ENCODE data around the gene ZNF761. TPM values are rescaled to one million over a fixed set of nuclear protein-coding genes. Genes with fewer than 3 reads are reported as not detected.
"Not testable (repeated sequence)": the region's sequence is repeated elsewhere in the genome, so short reads cannot be mapped to it uniquely, and the experiment has no call there.

Gene ZNF761
- total RNA-seq, 1 donor from 2014 or later: 3.5 TPM

DNA sequence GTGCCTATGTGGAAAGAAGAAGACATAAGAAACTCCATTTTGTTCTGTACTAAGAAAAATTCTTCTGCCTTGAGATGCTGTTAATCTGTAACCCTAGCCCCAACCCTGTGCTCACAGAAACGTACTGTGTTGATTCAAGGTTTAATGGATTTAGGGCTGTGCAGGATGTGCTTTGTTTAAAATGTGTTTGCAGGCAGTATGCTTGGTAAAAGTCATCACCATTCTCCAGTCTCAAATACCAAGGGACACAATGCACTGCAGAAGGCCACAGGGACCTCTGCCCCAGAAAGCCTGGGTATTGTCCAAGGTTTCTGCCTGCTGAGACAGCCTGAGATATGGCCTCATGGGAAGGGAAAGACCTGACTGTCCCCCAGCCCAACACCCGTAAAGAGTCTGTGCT, 12.0 kb downstream of the ZNF761 start:
- intact Hi-C loops (cut with DNase I); DNase-seq (ENCODE audit: low spot score): not testable (repeated sequence)

DNA sequence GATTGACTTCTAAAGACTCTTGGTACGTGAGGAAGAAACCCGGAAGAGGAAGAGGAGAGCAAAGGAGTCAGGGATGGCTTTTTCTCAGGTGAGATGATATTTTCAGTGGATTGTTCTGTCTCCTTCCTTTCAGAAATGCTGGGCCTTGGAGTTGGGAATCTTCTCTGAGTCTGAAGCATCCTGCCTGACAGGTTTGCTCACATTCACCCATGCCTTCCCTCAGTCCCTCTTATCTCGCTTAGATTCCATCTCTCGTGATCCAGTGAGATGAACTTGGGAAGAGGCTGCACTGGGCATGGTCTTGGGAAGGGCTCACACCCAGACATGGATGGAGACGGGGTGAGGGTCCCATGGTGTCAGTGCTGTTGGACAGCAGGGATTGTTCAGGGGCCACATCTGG, 15.4 kb downstream of the ZNF761 start:
- DNase-seq (ENCODE audit: low spot score); intact Hi-C loops (cut with DNase I): not testable (repeated sequence)

DNA sequence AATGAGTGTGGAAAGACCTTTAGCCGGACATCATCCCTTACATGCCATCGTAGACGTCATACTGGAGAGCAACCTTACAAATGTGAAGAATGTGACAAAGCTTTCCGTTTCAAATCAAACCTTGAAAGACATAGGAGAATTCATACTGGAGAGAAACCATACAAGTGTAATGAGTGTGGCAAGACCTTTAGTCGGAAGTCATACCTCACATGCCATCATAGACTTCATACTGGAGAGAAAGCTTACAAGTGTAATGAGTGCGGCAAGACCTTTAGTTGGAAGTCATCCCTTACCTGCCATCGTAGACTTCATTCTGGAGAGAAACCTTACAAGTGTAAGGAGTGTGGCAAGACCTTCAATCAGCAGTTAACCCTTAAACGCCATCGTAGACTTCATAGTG, 24.0 kb downstream of the ZNF761 start:
- DNase-seq (ENCODE audit: low spot score): no peak
- intact Hi-C loops (cut with DNase I): no loop called here

DNA sequence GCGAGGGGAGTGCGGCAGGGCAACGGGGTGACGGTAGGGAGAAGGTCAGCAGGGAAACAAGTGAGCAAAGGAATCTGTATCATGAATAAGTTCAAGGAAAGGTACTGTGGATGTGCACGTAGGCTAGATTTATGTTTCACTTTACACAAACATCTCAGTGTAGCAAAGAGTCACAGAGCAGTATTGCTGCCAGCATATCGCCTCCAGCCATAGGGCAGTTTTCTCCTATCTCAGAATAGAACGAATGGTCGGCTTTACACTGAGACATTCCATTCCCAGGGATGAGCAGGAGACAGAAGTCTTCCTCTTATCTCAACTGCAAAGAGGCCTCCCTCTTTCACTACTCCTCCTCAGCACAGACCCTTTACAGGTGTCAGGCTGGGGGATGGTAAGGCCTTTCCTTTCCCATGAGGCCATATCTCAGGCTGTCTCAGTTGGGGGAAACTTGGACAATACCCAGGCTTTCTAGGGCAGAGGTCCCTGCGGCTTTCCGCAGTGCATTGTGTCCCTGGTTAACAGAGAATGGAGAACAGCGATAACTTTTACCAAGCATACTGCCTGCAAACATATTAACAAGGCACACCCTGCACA, 28.4 kb downstream of the ZNF761 start:
- intact Hi-C loops (cut with DNase I): loop anchor here (10.0 kb wide), 1 partner anchor 265 kb away; the partner anchor contains the start of gene ZNF665
- DNase-seq (ENCODE audit: low spot score): not testable (repeated sequence)

DNA sequence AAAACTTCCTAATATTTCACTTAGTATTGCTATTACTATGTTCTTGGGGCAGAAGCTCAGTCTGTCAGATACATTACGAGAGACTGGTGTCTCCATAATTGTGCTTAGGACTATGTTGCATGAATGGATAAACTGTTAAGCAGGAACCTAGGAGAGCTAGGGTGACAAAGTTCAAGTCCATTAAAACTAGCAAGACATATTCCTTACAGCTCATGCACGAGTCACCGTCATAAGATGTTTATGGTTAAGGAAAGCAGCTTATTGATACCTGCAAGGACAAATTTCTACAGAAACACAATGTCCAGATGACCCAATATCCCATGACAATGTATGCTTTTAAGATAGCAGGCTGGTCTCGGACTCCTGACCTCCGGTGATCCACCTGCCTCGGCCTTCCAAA, 30.1 kb downstream of the ZNF761 start:
- intact Hi-C loops (cut with DNase I): loop anchor here (10.0 kb wide), 1 partner anchor 267 kb away; the partner anchor contains the start of gene ZNF665
- no peak for DNase-seq (ENCODE audit: low spot score)

DNA sequence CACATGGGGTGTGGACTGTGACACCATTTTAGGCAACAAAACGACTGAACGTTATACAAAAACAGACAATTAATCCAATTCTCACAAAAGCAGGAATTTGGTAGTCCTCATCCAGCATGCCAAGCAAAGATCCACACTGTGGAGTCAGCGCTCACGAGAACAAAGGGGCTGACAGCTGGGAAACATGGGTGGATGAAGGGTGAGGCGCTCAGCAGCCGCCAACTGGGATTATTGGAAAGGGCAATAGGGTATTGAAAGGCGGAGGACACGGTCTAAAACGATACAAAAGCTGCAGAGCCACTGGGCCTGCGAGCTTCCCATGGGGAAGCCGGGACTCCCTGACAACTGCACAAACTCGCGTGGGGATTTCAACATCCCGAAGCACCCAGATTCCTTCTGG, 31.1 kb downstream of the ZNF761 start:
- intact Hi-C loops (cut with DNase I): loop anchor here (10.0 kb wide), 1 partner anchor 268 kb away; the partner anchor contains the start of gene ZNF665
- DNase-seq (ENCODE audit: low spot score): no peak

DNA sequence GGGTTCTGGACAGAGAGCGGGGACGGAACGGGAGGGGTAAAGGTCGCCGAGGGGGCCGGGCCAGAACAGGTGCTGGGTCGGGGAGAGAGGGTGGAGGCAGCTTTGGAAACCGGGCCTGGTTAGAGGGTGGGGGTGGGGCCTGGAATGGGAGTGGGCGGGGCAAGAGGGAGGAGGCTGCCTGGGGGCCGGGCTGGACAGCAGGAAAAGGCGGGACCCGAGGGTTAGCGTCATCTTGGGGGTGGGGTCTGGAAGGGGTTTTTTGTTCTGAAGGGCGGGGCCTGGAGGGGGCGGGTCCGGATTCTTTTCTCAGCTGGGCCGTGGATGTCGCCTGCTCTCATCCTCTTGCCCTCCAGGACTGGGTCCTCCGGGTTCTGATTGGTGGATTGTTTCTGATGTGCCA, 31.5 kb downstream of the ZNF761 start:
- intact Hi-C loops (cut with DNase I): loop anchor here (10.0 kb wide), 1 partner anchor 268 kb away; the partner anchor contains the start of gene ZNF665
- DNase-seq (ENCODE audit: low spot score): peak; percentile 80

DNA sequence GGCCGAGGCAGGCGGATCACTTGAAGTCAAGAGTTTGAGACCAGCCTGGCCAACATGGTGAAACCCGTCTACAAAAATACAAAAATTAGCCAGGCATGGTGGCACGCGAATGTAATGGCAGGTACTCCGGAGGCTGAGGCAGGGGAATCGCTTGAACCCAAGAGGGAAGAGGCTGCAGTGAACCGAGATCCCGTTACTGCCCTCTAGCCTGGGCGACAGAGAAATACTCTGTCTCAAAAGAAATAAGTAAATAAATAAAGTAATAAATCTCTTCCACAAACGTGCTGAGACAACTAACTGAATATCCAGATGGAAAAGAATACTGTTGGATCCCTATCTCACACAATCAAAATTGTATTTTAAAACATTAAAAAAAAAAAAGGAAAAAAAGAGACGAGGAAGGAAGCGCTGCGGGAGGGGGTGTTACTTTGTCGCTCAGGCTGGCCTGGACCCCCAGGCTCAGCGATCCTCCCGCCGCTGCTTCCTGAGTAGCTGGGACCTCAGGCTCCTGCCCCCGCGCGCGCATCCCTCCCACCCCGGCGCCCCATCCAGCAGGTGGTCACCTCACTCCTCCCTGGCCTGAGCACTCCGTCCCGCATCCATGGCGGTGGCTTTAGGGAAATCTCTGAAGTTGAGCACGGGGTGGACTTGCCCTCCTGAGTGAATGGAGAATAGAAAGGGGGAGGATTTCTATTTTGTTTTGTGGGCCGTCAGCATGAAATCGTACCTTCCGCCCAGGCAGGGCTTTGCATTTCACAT, 35.1 kb downstream of the ZNF761 start:
- no peak for DNase-seq (ENCODE audit: low spot score)
- intact Hi-C loops (cut with DNase I): loop anchor here (5.0 to 10.0 kb wide), 3 partner anchors 35 to 272 kb away; partner anchors contain the start of genes ZNF665 and ZNF761

DNA sequence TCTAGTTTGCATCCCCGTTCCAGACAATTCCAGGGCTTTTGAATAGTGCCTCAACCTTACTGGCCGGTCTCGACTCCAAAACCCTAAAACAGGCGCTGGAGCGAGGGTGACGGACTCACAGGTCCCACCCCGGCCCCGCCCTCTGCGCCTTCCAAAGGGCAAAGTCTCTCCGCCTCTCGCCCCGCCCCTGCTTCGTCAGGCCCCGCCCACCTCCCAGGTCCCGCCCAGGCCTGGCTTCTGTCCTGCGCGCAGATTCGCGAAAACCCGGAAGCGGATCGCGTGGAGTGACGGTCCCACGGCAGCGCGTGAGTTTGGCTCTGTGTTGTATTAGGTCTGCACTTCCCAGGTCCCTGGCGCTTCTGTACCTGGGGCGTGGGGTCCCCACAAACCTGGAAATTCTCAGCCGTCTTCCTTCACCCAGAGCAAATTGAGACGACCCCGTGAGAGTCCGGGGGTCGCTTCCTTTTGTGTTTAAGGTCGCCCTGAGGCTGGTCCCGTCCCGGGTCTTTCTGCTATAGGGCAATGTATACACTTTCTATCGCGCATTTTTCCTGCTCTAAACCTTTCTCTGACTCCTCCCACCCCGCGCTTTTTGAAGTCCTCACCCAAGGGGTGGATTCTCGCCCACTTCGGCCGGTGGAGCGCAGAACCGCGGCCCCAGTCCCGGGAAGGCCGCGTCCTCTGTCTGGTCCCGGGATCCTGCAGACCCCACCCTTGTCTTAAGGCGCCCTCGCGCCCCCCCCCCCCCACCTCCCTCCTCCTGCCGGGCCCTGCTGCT, 35.9 kb downstream of the ZNF761 start, which contains the start of gene ZNF813:
Gene ZNF813 (plus strand): TSS at position 249 of the 778 bp plus-strand sequence. CDS start 16,090 bp downstream, outside the sequence.
- DNase-seq (ENCODE audit: low spot score): peak; percentile 97
- intact Hi-C loops (cut with DNase I): loop anchor here (5.0 to 10.0 kb wide), 3 partner anchors 35 to 273 kb away; partner anchors contain the start of genes ZNF665 and ZNF761

DNA sequence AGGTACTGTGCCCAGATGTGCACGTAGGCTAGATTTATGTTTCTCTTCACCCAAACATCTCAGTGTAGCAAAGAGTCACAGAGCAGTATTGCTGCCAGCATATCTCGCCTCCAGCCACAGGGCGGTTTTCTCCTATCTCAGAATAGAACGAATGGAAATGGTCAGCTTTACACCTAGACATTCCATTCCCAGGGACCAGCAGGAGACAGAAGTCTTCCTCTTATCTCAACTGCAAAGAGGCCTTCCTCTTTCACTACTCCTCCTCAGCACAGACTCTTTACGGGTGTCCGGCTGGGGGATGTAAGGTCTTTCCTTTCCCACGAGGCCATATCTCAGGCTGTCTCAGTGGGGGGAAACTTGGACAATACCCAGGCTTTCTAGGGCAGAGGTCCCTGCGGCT, 36.8 kb downstream of the ZNF761 start:
- intact Hi-C loops (cut with DNase I): loop anchor here (5.0 to 10.0 kb wide), 3 partner anchors 36 to 274 kb away; partner anchors contain the start of genes ZNF665 and ZNF761
- not testable (repeated sequence) for DNase-seq (ENCODE audit: low spot score)

DNA sequence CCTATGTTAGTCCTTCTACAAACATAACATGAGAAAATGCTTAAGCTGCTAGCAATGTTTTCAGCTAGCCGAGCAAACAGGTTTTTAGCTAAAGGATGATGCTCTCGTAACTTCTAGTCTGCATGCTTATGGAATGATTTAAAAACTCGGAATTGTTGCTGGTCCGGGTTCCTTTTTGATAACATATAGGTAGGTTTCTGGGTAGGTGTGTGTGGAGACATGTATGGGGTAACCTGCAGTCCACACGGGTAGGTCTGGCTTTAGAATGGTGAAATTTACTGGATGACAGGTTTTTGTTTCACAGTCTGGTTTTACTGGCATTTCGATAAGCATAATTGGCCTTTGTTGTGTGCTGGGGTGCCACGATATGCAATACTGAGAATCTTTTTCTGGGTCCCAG, 40.1 kb downstream of the ZNF761 start:
- no peak for DNase-seq (ENCODE audit: low spot score)

DNA sequence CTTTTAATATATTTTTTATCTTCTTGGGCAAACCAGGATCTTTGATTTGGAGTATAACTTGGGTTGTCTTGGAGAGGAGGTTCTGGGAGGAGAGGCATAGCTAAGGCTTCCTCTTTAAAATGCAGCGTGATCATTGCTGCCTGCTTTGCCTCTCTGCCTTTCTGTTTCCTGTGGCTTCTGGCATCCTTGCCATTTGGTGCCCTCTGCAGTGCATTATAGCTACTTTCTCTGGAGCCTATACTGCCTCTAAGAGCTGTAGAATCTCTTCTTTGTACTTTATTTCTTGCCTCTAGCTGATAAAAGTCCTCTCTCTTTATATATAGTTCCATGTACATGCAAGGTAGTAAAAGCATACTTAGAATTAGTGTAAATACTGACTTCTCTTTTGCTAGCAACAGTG, 43.0 kb downstream of the ZNF761 start:
- intact Hi-C loops (cut with DNase I); DNase-seq (ENCODE audit: low spot score): not testable (repeated sequence)

More for the DNA sequence above, 40.1 kb downstream of the ZNF761 start:
- intact Hi-C loops (cut with DNase I): no loop called here

DNA sequence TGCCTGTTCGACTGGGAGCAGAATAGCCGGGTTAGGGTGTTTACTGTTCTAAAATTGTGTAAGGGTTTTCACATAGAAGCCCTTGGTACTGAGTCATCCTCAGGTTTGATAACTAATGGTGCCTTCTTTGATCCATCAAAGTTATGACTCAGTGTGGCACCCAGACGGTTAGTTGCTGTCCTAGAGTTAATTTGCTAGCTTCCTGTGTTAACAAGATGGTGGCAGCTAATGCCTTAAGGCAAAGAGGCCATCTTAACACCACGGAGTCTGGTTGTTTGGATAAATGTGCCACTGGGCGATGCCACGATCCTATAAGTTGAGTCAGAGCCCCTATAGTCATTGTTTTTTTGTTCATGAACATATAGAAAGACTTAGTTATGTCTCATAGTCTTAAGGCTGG, 43.7 kb downstream of the ZNF761 start:
- DNase-seq (ENCODE audit: low spot score); intact Hi-C loops (cut with DNase I): not testable (repeated sequence)

DNA sequence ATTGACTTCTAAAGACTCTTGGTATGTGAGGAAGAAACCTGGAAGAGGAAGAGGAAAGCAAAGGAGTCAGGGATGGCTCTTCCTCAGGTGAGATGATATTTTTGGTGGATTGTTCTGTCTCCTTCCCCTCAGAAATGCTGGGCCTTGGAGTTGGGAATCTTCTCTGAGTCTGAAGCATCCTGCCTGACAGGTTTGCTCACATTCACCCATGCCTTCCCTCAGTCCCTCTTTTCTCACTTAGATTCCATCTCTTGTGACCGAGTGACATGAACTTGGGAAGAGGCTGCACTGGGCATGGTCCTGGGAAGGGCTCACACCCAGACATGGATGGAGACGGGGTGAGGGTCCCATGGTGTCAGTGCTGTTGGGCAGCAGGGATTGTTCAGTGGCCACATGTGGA, 52.0 kb downstream of the ZNF761 start:
- intact Hi-C loops (cut with DNase I); DNase-seq (ENCODE audit: low spot score): not testable (repeated sequence)

DNA sequence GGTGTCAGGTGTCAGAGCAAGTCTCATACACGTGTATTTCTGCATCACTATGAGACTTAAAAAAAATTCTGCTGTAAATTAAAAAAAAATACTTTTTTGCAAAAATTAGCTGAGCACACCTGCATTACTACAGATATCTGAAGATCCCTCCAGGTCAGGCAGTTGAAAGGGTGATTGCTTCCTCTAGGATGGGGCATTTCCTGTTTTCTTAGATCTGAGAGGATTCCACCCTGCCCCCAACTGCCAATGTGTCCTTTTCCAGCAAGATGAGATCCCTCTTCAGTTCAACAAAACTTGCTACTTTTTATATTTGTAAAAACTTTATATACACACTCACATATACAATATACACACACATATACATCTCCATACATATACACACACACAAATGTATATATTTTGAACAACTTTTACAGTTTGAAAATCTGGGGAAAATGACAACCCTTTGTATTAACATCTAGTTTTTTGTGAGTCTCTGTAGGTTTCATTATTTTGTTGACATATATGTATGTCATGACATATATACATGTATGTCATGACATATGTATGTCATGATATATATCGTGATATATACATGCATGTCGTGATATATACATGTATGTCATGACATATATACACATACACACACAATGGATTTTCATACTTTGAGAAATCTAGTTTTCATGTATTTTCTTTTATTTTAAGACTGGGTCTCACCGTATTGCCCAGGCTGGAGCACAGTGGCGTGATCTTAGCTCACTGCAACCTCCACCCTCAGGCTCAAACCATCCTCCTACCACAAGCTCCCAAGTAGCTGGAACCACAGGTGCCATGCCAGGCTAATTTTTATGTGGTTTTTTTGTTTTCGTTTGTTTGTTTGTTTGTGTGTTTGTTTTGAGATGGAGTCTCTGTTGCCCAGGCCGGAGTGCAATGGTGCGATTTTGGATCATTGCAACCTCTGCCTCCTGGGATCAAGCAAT, 53.5 kb downstream of the ZNF761 start:
- no peak for DNase-seq (ENCODE audit: low spot score)
- intact Hi-C loops (cut with DNase I): no loop called here

DNA sequence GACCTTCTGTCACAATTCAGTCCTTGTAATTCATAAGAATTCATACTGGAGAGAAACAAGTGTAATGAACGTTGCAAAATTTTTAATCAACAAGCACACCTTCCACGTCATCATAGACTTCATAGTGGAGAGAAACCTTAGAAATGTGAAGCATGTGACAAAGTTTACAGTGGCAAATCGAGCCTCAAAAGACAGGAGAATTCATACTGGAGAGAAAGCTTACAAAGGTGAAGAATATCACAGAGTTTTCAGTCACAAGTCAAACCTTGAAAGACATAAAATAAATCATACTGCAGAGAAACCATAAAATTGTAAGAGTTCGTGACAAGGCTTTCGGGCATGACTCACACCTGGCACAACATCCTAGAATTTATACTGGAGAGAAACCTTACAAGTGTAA, 60.4 kb downstream of the ZNF761 start:
- no peak for DNase-seq (ENCODE audit: low spot score)
- intact Hi-C loops (cut with DNase I): no loop called here

DNA sequence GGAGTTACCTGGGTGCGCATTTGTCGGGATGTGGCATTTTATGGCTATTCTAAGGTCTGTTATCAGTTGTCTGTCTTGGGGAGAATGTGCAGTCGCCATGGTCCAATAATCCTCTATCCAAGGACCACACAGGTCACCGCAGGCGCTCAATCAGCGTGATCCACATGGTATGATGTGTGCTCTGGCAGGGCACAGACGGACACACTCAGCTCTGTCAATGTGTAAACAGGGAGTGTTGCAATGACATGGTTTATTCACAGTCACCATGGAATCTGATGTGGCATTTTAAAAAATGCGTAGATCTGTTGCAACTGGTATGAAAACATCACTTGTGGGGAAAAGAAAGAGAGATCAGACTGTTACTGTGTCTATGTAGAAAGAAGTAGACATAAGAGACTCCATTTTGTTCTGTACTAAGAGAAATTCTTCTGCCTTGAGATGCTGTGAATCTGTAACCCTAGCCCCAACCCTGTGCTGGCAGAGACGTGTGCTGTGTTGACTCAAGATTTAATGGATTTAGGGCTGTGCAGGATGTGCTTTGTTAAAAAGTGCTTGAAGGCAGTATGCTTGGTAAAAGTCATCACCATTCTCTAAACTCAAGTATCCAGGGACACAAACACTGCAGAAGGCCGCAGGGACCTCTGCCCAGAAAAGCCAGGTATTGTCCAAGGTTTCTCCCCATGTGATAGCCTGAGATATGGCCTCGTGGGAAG, 65.7 kb downstream of the ZNF761 start:
- intact Hi-C loops (cut with DNase I); DNase-seq (ENCODE audit: low spot score): not testable (repeated sequence)

DNA sequence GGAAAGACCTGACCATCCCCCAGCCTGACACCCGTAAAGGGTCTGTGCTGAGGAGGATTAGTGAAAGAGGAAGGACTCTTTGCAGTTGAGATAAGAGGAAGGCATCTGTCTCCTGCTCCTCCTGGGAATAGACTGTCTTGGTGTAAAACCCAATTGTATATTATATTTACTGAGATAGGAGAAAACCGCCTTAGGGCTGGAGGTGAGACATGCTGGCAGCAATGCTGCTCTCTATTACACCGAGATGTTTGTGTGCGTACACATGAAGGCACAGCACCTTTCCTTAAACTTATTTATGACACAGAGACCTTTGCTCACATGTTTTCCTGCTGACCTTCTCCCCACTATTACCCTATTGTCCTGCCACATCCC, 66.2 kb downstream of the ZNF761 start:
- DNase-seq (ENCODE audit: low spot score); intact Hi-C loops (cut with DNase I): not testable (repeated sequence)
